ENCODE data around the gene POC1A.

POC1A gene

GRCh38 chr3:52144034-52144795 lies 10.0 kb downstream of the POC1A start:
- no peak overlapping the region for H3K27ac ChIP-seq (ENCODE audit: low read depth, low read length, severe bottlenecking)
- no peaks in the 10 kb centered on the region for H3K4me1 ChIP-seq (ENCODE audit: control insufficient read depth, insufficient read depth, low read length, poor library complexity, severe bottlenecking)
- H3K4me3 ChIP-seq (ENCODE audit: extremely low read depth, insufficient read depth, low read length, poor library complexity, severe bottlenecking) = no peak overlapping the region
- H3K9me3 ChIP-seq (ENCODE audit: control insufficient read depth, low read length) = no peaks in the 10 kb centered on the region
- peaks cover 83% of the 10 kb centered on the region for H3K36me3 ChIP-seq (ENCODE audit: control insufficient read depth, insufficient read depth, low read length)
- WGBS, 2 experiments (ENCODE audit: insufficient coverage in 2 of 2) = 69 to 90% methylated on average over 2 to 3 of the region's 3 CpGs

DNA sequence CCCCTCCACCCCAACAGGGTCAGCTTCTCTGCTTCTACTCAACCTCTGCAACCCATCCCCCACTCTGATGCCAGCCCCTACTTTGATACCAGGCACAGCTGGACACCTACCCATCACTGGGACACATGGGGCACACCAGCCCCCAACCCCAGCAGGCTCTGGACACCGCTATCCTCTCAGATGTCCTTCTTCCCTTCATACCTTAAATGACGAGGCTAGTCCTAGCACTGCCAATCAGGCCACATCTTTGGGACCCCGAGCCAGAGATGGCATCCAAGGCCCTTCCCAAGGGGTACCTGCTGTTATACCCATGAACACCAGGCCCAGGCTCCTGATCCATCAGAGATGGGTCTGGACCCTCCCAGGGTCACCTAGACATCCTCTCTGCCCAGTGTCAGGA lies 10.6 kb downstream of the POC1A start:
- Histone ChIP-seq H3K27ac (ENCODE audit: low read depth, low read length, severe bottlenecking) (no peak overlapping the region), H3K4me3 (ENCODE audit: extremely low read depth, insufficient read depth, low read length, poor library complexity, severe bottlenecking) (no peak overlapping the region), H3K36me3 (ENCODE audit: control insufficient read depth, insufficient read depth, low read length) (peaks cover 77% of the 10 kb centered on the region), H3K9me3 (ENCODE audit: control insufficient read depth, low read length) (no peaks in the 10 kb centered on the region), H3K4me1 (ENCODE audit: control insufficient read depth, insufficient read depth, low read length, poor library complexity, severe bottlenecking) (no peaks in the 10 kb centered on the region)
- WGBS, 2 experiments (ENCODE audit: insufficient coverage in 2 of 2) = 80 to 92% methylated on average over 2 to 3 of the region's 3 CpGs

- no peak overlapping the region for H3K4me3 ChIP-seq (ENCODE audit: extremely low read depth, insufficient read depth, low read length, poor library complexity, severe bottlenecking)
- H3K4me1 ChIP-seq (ENCODE audit: control insufficient read depth, insufficient read depth, low read length, poor library complexity, severe bottlenecking) = no peaks in the 10 kb centered on the region
- H3K9me3 ChIP-seq (ENCODE audit: control insufficient read depth, low read length) = no peaks in the 10 kb centered on the region
- WGBS, 2 experiments (ENCODE audit: insufficient coverage in 2 of 2) = 95 to 100% methylated on average over 3 to 4 of the region's 4 CpGs
- peaks cover 74% of the 10 kb centered on the region for H3K36me3 ChIP-seq (ENCODE audit: control insufficient read depth, insufficient read depth, low read length)
- H3K27ac ChIP-seq (ENCODE audit: low read depth, low read length, severe bottlenecking) = no peak overlapping the region
Measured at GRCh38 chr3:52143156-52143555, 11.1 kb downstream of the POC1A start.

GRCh38 chr3:52141751-52142150 lies 12.5 kb downstream of the POC1A start:
- Histone ChIP-seq H3K4me1 (ENCODE audit: control insufficient read depth, insufficient read depth, low read length, poor library complexity, severe bottlenecking) (no peaks in the 10 kb centered on the region), H3K4me3 (ENCODE audit: extremely low read depth, insufficient read depth, low read length, poor library complexity, severe bottlenecking) (no peak overlapping the region), H3K36me3 (ENCODE audit: control insufficient read depth, insufficient read depth, low read length) (peaks cover 78% of the 10 kb centered on the region), H3K27ac (ENCODE audit: low read depth, low read length, severe bottlenecking) (no peak overlapping the region), H3K9me3 (ENCODE audit: control insufficient read depth, low read length) (no peaks in the 10 kb centered on the region)
- WGBS, 2 experiments (ENCODE audit: insufficient coverage in 2 of 2) = 95 to 98% methylated on average over 7 of the region's 7 CpGs

- H3K4me1 ChIP-seq (ENCODE audit: control insufficient read depth, insufficient read depth, low read length, poor library complexity, severe bottlenecking) = no peaks in the 10 kb centered on the region
- 99 to 100% methylated on average over 5 of the region's 5 CpGs for WGBS, 2 experiments (ENCODE audit: insufficient coverage in 2 of 2)
- no peak overlapping the region for H3K27ac ChIP-seq (ENCODE audit: low read depth, low read length, severe bottlenecking)
- peaks cover 69% of the 10 kb centered on the region for H3K36me3 ChIP-seq (ENCODE audit: control insufficient read depth, insufficient read depth, low read length)
- no peaks in the 10 kb centered on the region for H3K9me3 ChIP-seq (ENCODE audit: control insufficient read depth, low read length)
- no peak overlapping the region for H3K4me3 ChIP-seq (ENCODE audit: extremely low read depth, insufficient read depth, low read length, poor library complexity, severe bottlenecking)
Measured at GRCh38 chr3:52140769-52141168, 13.5 kb downstream of the POC1A start.

DNA sequence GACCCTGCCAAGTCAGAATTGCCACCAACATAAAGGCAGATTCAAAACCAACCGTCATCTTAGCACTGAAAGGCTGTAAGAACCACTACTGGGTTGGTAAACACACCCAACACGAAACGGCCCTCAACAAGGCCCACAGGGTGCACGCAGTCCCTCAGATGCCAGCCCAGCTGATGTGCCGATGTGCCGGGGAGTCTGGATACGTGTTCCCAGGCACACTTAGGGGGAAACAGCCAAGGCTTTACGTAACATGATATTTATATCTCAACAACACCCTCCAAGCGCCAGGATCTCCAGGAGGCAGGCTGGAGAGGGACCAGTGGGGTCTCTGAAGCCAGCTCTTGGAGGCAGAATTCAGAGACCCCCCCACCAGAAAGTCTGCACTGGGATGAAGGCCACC lies 14.2 kb downstream of the POC1A start:
- Histone ChIP-seq H3K9me3 (ENCODE audit: control insufficient read depth, low read length) (no peaks in the 10 kb centered on the region), H3K4me1 (ENCODE audit: control insufficient read depth, insufficient read depth, low read length, poor library complexity, severe bottlenecking) (no peaks in the 10 kb centered on the region), H3K36me3 (ENCODE audit: control insufficient read depth, insufficient read depth, low read length) (peaks cover 68% of the 10 kb centered on the region), H3K27ac (ENCODE audit: low read depth, low read length, severe bottlenecking) (no peak overlapping the region), H3K4me3 (ENCODE audit: extremely low read depth, insufficient read depth, low read length, poor library complexity, severe bottlenecking) (no peak overlapping the region)
- WGBS, 2 experiments (ENCODE audit: insufficient coverage in 2 of 2) = 97 to 98% methylated on average over 7 to 8 of the region's 9 CpGs

DNA sequence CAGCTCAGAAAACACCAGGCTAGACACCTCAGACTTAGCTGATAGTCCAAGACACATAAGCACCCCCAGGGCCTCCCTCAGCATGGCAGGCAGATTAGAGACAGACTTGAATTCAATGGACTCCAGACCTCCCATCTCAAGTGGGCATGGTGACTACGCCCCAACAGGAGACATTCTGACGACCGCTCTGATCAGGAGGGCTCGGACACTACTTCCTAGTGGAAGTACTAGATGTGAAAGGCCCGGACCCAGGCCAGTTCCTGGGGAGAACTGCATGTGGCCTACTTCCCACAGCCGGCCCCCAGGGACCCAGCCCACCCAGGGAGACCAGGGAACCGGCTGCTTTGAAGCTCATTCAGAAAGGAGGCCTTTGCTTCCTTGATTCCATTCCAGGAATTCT lies 16.9 kb downstream of the POC1A start:
- WGBS, 2 experiments (ENCODE audit: insufficient coverage in 2 of 2) = 90 to 96% methylated on average over 3 to 7 of the region's 7 CpGs
- H3K36me3 ChIP-seq (ENCODE audit: control insufficient read depth, insufficient read depth, low read length) = peaks cover 62% of the 10 kb centered on the region
- no peak overlapping the region for H3K27ac ChIP-seq (ENCODE audit: low read depth, low read length, severe bottlenecking)
- H3K4me3 ChIP-seq (ENCODE audit: extremely low read depth, insufficient read depth, low read length, poor library complexity, severe bottlenecking) = no peak overlapping the region
- no peaks in the 10 kb centered on the region for H3K9me3 ChIP-seq (ENCODE audit: control insufficient read depth, low read length)
- no peaks in the 10 kb centered on the region for H3K4me1 ChIP-seq (ENCODE audit: control insufficient read depth, insufficient read depth, low read length, poor library complexity, severe bottlenecking)

- H3K4me3 ChIP-seq (ENCODE audit: extremely low read depth, insufficient read depth, low read length, poor library complexity, severe bottlenecking) = no peak overlapping the region
- no peak overlapping the region for H3K27ac ChIP-seq (ENCODE audit: low read depth, low read length, severe bottlenecking)
- WGBS, 2 experiments (ENCODE audit: insufficient coverage in 2 of 2) = 98 to 99% methylated on average over 9 of the region's 9 CpGs
- no peaks in the 10 kb centered on the region for H3K9me3 ChIP-seq (ENCODE audit: control insufficient read depth, low read length)
- no peaks in the 10 kb centered on the region for H3K4me1 ChIP-seq (ENCODE audit: control insufficient read depth, insufficient read depth, low read length, poor library complexity, severe bottlenecking)
- H3K36me3 ChIP-seq (ENCODE audit: control insufficient read depth, insufficient read depth, low read length) = peaks cover 61% of the 10 kb centered on the region
Measured at GRCh38 chr3:52136513-52136912, 17.7 kb downstream of the POC1A start.

GRCh38 chr3:52135332-52135731 lies 18.9 kb downstream of the POC1A start:
- no peak overlapping the region for H3K27ac ChIP-seq (ENCODE audit: low read depth, low read length, severe bottlenecking)
- H3K9me3 ChIP-seq (ENCODE audit: control insufficient read depth, low read length) = no peaks in the 10 kb centered on the region
- H3K36me3 ChIP-seq (ENCODE audit: control insufficient read depth, insufficient read depth, low read length) = peaks cover 53% of the 10 kb centered on the region
- no peaks in the 10 kb centered on the region for H3K4me1 ChIP-seq (ENCODE audit: control insufficient read depth, insufficient read depth, low read length, poor library complexity, severe bottlenecking)
- no peak overlapping the region for H3K4me3 ChIP-seq (ENCODE audit: extremely low read depth, insufficient read depth, low read length, poor library complexity, severe bottlenecking)
- WGBS, 2 experiments (ENCODE audit: insufficient coverage in 2 of 2) = 83 to 100% methylated on average over 1 to 2 of the region's 4 CpGs

DNA sequence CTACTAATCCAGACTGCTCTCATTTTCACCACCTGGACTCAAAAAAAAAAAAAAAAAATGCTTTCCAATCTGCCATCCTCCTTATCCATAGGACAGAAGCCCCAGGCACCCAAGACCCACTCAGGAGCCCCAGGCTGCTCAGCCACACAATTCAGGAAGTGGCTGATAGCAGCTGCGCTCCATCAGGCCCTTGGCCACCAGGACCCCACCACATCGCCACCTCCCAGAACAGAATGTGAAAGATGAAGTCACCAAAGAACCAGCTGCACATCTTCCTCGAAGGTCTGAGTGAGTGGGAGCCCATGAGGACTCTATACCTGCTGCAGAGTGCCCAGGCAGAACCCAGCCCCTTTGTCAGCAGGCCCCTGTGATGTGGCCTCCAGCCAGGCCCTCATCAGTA lies 19.5 kb downstream of the POC1A start:
- H3K4me1 ChIP-seq (ENCODE audit: control insufficient read depth, insufficient read depth, low read length, poor library complexity, severe bottlenecking) = no peaks in the 10 kb centered on the region
- WGBS, 2 experiments (ENCODE audit: insufficient coverage in 2 of 2) = 79 to 100% methylated on average over 1 of the region's 3 CpGs
- no peak overlapping the region for H3K27ac ChIP-seq (ENCODE audit: low read depth, low read length, severe bottlenecking)
- H3K9me3 ChIP-seq (ENCODE audit: control insufficient read depth, low read length) = no peaks in the 10 kb centered on the region
- H3K36me3 ChIP-seq (ENCODE audit: control insufficient read depth, insufficient read depth, low read length) = peaks cover 50% of the 10 kb centered on the region
- H3K4me3 ChIP-seq (ENCODE audit: extremely low read depth, insufficient read depth, low read length, poor library complexity, severe bottlenecking) = no peak overlapping the region

- peaks cover 48% of the 10 kb centered on the region for H3K36me3 ChIP-seq (ENCODE audit: control insufficient read depth, insufficient read depth, low read length)
- H3K4me1 ChIP-seq (ENCODE audit: control insufficient read depth, insufficient read depth, low read length, poor library complexity, severe bottlenecking) = peaks cover 3% of the 10 kb centered on the region
- 98 to 99% methylated on average over 5 to 8 of the region's 8 CpGs for WGBS, 2 experiments (ENCODE audit: insufficient coverage in 2 of 2)
- H3K9me3 ChIP-seq (ENCODE audit: control insufficient read depth, low read length) = no peaks in the 10 kb centered on the region
- no peak overlapping the region for H3K27ac ChIP-seq (ENCODE audit: low read depth, low read length, severe bottlenecking)
- H3K4me3 ChIP-seq (ENCODE audit: extremely low read depth, insufficient read depth, low read length, poor library complexity, severe bottlenecking) = no peak overlapping the region
Measured at GRCh38 chr3:52132930-52133329, 21.3 kb downstream of the POC1A start.
